GM12878 (cell line): ENCODE data around the gene UAP1L1. TPM values are rescaled to one million over a fixed set of nuclear protein-coding genes. Genes with fewer than 3 reads are reported as not detected.
A peak's percentile ranks its signal among the peaks of the same experiment; 100 is the strongest.

Source experiments
- ATAC-seq: fragments of 200-7000 bp; cut with Tn5 transposase; 3 replicates; pipeline ENCODE4 v1.9.1; 2020; ENCODE audit warnings: mild to moderate bottlenecking, moderate library complexity
- BruUV-seq: library from RNA; stranded (reverse); fragments of 400-500 nt; replicated peaks from 2 replicates; lab custom pipeline; 2021; lab: Mats Ljungman, UMichigan
- CTCF ChIA-PET: fragments of 300-600 bp; sonication (Branson Sonifier 250); formaldehyde crosslinking; extraction: SDS; loops from one replicate; lab custom pipeline; 2021; ENCODE audit warnings: inconsistent platforms; lab: Yijun Ruan, JAX
- POLR2A ChIA-PET: fragments of 350-600 bp; formaldehyde crosslinking; extraction: SDS; loops from one replicate; lab custom pipeline; 2021; ENCODE audit warnings: inconsistent platforms; lab: Charles Lee
- RAD21 ChIA-PET: fragments of 300-600 bp; sonication (Branson Sonifier 250); formaldehyde crosslinking; loops from one replicate; lab custom pipeline; 2023; ENCODE audit warnings: antibody characterized with exemption; ENCODE audit not compliant: unreplicated experiment; lab: Charles Lee
- SMC1A ChIA-PET: fragments of 300-600 bp; sonication (Branson Sonifier 250); formaldehyde crosslinking; loops from one replicate; lab custom pipeline; 2023; ENCODE audit not compliant: unreplicated experiment, uncharacterized antibody; lab: Charles Lee
- DNase-seq: peaks from one replicate; pipeline ENCODE4 v3.0.0-alpha.2; 2011; ENCODE audit warnings: low read depth, low spot score
- FAIRE-seq: peaks from 3 replicates; lab custom pipeline; 2011; peaks lifted over from hg19 to GRCh38; lab: Jason Lieb, UNC
- H2AFZ ChIP-seq: 2 replicates; pipeline ENCODE4 v1.6.0; 2011; ENCODE audit warnings: low read depth, low read length, control low read depth; ENCODE audit not compliant: control insufficient read depth
- H3K27ac ChIP-seq: 2 replicates; pipeline ENCODE4 v1.5.1; 2011; ENCODE audit warnings: control low read depth; ENCODE audit not compliant: control insufficient read depth, insufficient read depth
- H3K27me3 ChIP-seq, 2 experiments: replicated peaks in 1 of 2; 2 replicates each; pipeline versions ENCODE4 v1.6.0 to v1.6.1; 2011; ENCODE audit warnings: low read length in 1 of 2; ENCODE audit not compliant: control insufficient read depth in 2 of 2, insufficient read depth in 2 of 2
- H3K36me3 ChIP-seq, 2 experiments: 2 replicates each; pipeline ENCODE4 v1.5.1; 2011; ENCODE audit warnings: low read length in 1 of 2; ENCODE audit not compliant: control insufficient read depth in 2 of 2, insufficient read depth in 2 of 2
- H3K4me1 ChIP-seq: 2 replicates; pipeline ENCODE4 v1.6.1; 2011; ENCODE audit warnings: mild to moderate bottlenecking, low read length, moderate library complexity, mixed read lengths; ENCODE audit not compliant: control insufficient read depth, insufficient read depth
- H3K4me2 ChIP-seq: 2 replicates; pipeline ENCODE4 v1.6.0; 2011; ENCODE audit warnings: control low read depth; ENCODE audit not compliant: control insufficient read depth, insufficient read depth
- H3K4me3 ChIP-seq: fragments of 200-600 bp; sonication (generic); 2 replicates; pipeline ENCODE4 v1.5.1; 2016
- H3K79me2 ChIP-seq: 2 replicates; pipeline ENCODE4 v1.6.0; 2011; ENCODE audit warnings: low read length; ENCODE audit not compliant: control insufficient read depth, insufficient read depth
- H3K9ac ChIP-seq: 2 replicates; pipeline ENCODE4 v1.8.0; 2011; ENCODE audit warnings: low read length, control low read depth, mixed read lengths; ENCODE audit not compliant: control insufficient read depth, insufficient read depth
- H3K9me3 ChIP-seq: replicated peaks from 3 replicates; pipeline ENCODE4 v1.5.1; 2011; ENCODE audit warnings: mild to moderate bottlenecking, low read length; ENCODE audit not compliant: control insufficient read depth, insufficient read depth
- H4K20me1 ChIP-seq: 2 replicates; pipeline ENCODE4 v1.6.0; 2011; ENCODE audit not compliant: control insufficient read depth, insufficient read depth
- CHD4 ChIP-seq: fragments of 200-600 bp; sonication (generic); IDR thresholded peaks from 2 replicates; pipeline ENCODE4 v1.6.1; 2016; ENCODE audit warnings: mild to moderate bottlenecking
- FOS ChIP-seq: IDR thresholded peaks from 3 replicates; pipeline ENCODE4 v1.6.1; 2011; ENCODE audit warnings: borderline replicate concordance; ENCODE audit not compliant: insufficient read length; ENCODE audit errors: extremely low read depth
- HDAC2 ChIP-seq: fragments of 200-600 bp; sonication (generic); IDR thresholded peaks from 2 replicates; pipeline ENCODE4 v1.6.1; 2017
- IKZF2 ChIP-seq, 2 experiments: fragments of 450-650 bp; IDR thresholded peaks; 2 replicates each; pipeline ENCODE4 v1.6.1; 2017; ENCODE audit warnings: mild to moderate bottlenecking in 2 of 2, moderate library complexity in 2 of 2
- LARP7 ChIP-seq: fragments of 450-650 bp; IDR thresholded peaks from 2 replicates; pipeline ENCODE4 v1.6.1; 2017; ENCODE audit warnings: mild to moderate bottlenecking
- MEF2B ChIP-seq: fragments of 450-650 bp; IDR thresholded peaks from 2 replicates; pipeline ENCODE4 v1.6.1; 2018; ENCODE audit warnings: mild to moderate bottlenecking, moderate library complexity; ENCODE audit not compliant: partially characterized antibody, poor library complexity, severe bottlenecking
- NR2C1 ChIP-seq: fragments of 450-650 bp; IDR thresholded peaks from 2 replicates; pipeline ENCODE4 v1.6.1; 2017; ENCODE audit warnings: antibody characterized with exemption, mild to moderate bottlenecking, moderate library complexity
- POU2F2 ChIP-seq: IDR thresholded peaks from 3 replicates; pipeline ENCODE4 v1.6.1; 2011; ENCODE audit warnings: low read depth, mild to moderate bottlenecking, low read length, borderline replicate concordance
- RBBP5 ChIP-seq: fragments of 200-600 bp; sonication (generic); conservative IDR thresholded peaks from 2 replicates; pipeline ENCODE4 v1.6.1; 2016
- STAT1 ChIP-seq: fragments of 450-650 bp; conservative IDR thresholded peaks from 2 replicates; pipeline ENCODE4 v1.6.1; 2014; ENCODE audit warnings: antibody characterized with exemption, mild to moderate bottlenecking
- TCF7 ChIP-seq: IDR thresholded peaks from 2 replicates; pipeline ENCODE4 v1.6.1; 2014; ENCODE audit warnings: antibody characterized with exemption, borderline replicate concordance
- ZNF217 ChIP-seq: fragments of 450-650 bp; IDR thresholded peaks from 2 replicates; pipeline ENCODE4 v1.6.1; 2017; ENCODE audit warnings: antibody characterized with exemption, mild to moderate bottlenecking
- ZNF274 ChIP-seq: IDR thresholded peaks from one replicate; pipeline ENCODE4 v1.8.0; 2011; ENCODE audit not compliant: insufficient read length, insufficient read depth
- WGBS: methylation state at CpG from one replicate; pipeline ENCODE4 v1.1.6; 2016; ENCODE audit warnings: low lambda C conversion rate; ENCODE audit not compliant: insufficient replicate concordance, insufficient coverage; ENCODE audit errors: missing lambda C conversion rate; 5-methylcytosine and 5-hydroxymethylcytosine counted together
- in situ Hi-C: fragments of 300-500 bp; cut with MboI; formaldehyde crosslinking; loops from 9 replicates; pipeline ENCODE4 v1.14.3; 2018; ENCODE audit warnings: mixed read lengths
- intact Hi-C: fragments of 100-400 bp; cut with micrococcal nuclease; formaldehyde crosslinking; loops from one replicate; pipeline ENCODE4 v1.14.2; 2022; ENCODE audit not compliant: unreplicated experiment
- polyA plus RNA-seq, 11 experiments: library from polyadenylated mRNA; depleted of rRNA in 4 of 11; unstranded in 6 of 11; stranded (reverse) in 5 of 11; fragments of >200 nt; fragmentation: Nextera tagmentation in 4 of 11; fragmentation: Illumina TruSeq in 1 of 11; extraction: Ambion mirVana in 4 of 11; extraction: Trizol in 1 of 11; gene quantifications; 1 replicate in 1 of 11; 2 replicates in 10 of 11; pipeline versions ENCODE4 v1.2.1 to v1.2.3, GENCODE V29; 2011 to 2016; ENCODE audit warnings: inconsistent platforms in 2 of 11, missing spikeins in 2 of 11, low read depth in 1 of 11
- total RNA-seq, 4 experiments: library from RNA; depleted of rRNA in 3 of 4; stranded (reverse); fragments of >200 nt in 3 of 4; fragmentation: Illumina TruSeq in 1 of 4; extraction: Trizol in 1 of 4; gene quantifications; 2 replicates each; pipeline versions ENCODE4 v1.2.1 to v1.2.3, GENCODE V29; 2013 to 2021
- TF ChIP-seq, protein P1 (sequence below): IDR thresholded peaks from 2 replicates; pipeline ENCODE4 v1.6.1; 2011; ENCODE audit warnings: low read depth, mild to moderate bottlenecking, low read length, moderate library complexity, borderline replicate concordance; ENCODE audit errors: extremely low read depth
- TF ChIP-seq, protein P2 (sequence below): IDR thresholded peaks from 2 replicates; pipeline ENCODE4 v1.6.1; 2011; ENCODE audit warnings: low read depth, low read length, improper control_type of control experiment, borderline replicate concordance
- TF ChIP-seq, protein P3 (sequence below): fragments of 450-650 bp; IDR thresholded peaks from 2 replicates; pipeline ENCODE4 v1.6.1; 2018; ENCODE audit warnings: borderline replicate concordance, mild to moderate bottlenecking; ENCODE audit not compliant: partially characterized antibody
- TF ChIP-seq, protein P4 (sequence below): IDR thresholded peaks from 2 replicates; pipeline ENCODE4 v1.6.1; 2012; ENCODE audit warnings: low read length, inconsistent platforms

UAP1L1 gene
- total and polyA plus RNA-seq, 10 of the 15 experiments (the other 5 are each of a cell fraction or from before 2014, with no cell fraction given), result 0.29 to 15.7 (median 5.8) TPM

DNA sequence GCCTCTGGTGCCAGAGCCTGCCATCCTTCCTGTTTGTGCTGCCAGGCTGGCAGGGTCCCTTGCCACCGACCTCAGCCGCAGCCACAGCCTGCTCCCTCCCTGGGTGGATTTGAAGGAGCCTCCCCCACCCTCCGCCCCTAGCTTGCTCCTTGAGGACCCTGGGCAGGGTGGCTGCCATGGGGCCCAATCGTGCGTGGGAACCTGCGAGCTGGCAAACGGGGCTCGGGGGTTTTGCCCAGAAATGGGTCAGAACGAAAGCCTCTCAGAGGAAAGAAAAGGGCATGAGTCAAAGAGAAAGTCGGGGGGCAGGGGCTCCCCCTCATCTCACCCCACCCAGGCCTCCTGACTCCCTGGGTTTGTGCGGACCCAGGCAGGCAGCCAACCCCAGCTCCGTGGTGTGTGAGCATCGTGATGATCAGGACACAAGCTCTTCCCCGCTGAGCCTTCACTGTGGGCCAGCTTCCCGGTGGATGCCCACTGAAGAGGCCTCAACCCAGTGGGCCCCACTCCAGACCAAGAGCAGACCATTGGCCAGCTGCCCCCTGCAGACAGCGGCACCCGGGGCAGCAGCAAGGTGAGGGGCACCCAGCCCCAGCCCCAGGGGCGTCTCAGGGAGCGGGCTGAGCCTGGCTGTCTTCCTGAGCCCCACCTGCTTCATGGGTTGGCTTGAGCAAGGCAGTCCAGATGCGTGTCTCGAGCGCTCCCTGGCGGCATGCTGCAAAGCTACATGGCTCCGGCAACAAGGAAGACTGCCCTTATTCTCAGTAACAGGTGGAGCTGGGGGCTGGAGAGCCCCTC is 42.4 kb upstream of the UAP1L1 start:
- ChIA-PET SMC1A (interaction anchor here (0.7 to 5.2 kb wide), 22 partner anchors 12 to 269 kb away, joined by 3 to 77 read pairs (median 5); partner anchors contain the start of genes CLIC3 and TMEM141), RAD21 (interaction anchor here (0.5 to 3.8 kb wide), 29 partner anchors 10 to 293 kb away, joined by 3 to 109 read pairs (median 4); partner anchors contain the start of genes AJM1, MAN1B1, SAPCD2 and TMEM141), CTCF (interaction anchor here (0.6 to 4.4 kb wide), 57 partner anchors 9 to 327 kb away, joined by 3 to 163 read pairs (median 5); partner anchors contain the start of genes AJM1, CLIC3, FBXW5 and NPDC1), POLR2A (interaction anchor here (0.6 to 2.6 kb wide), 10 partner anchors 8 to 247 kb away, joined by 3 to 19 read pairs (median 4); partner anchors contain the start of genes MAN1B1, SAPCD2 and TMEM141)
- H3K4me1 ChIP-seq, result peaks cover 37% of the 10 kb centered on the region
- H3K4me2 ChIP-seq, result peak overlapping the region; percentile 79
- FAIRE-seq (peak; percentile 96), ATAC-seq (peak; percentile 89), DNase-seq (peak; percentile 55)
- BruUV-seq, result no TSS peak
- H3K36me3 ChIP-seq, result no peaks in the 10 kb centered on the region
- H4K20me1 ChIP-seq, result no peaks in the 10 kb centered on the region
- no peaks in the 10 kb centered on the region for H3K79me2 ChIP-seq
- intact Hi-C loops (loop anchor here (1.0 to 5.0 kb wide), 3 partner anchors 87 to 248 kb away; partner anchors contain the start of gene PHPT1), in situ Hi-C loops (loop anchor here (5.0 kb wide), 2 partner anchors 88 to 238 kb away; partner anchors contain the start of genes C8G and CCDC183)
- H2AFZ ChIP-seq, result peak overlapping the region; percentile 54
- 1% methylated on average over 24 of the region's 24 CpGs for WGBS
- H3K4me3 ChIP-seq, result peak overlapping the region; percentile 36; the same call in 1 of the 2 replicates
- no peaks in the 10 kb centered on the region for H3K9me3 ChIP-seq
- no peak overlapping the region; the same call in 1 of the 2 replicates for H3K27ac ChIP-seq
- no peak overlapping the region; the same call in 1 of the 2 replicates for H3K9ac ChIP-seq
- no peaks in the 10 kb centered on the region for H3K27me3 ChIP-seq
- TF ChIP-seq ZNF217, result no peak
- TF ChIP-seq, protein P1, sequence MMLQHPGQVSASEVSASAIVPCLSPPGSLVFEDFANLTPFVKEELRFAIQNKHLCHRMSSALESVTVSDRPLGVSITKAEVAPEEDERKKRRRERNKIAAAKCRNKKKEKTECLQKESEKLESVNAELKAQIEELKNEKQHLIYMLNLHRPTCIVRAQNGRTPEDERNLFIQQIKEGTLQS, result no peak
- TF ChIP-seq STAT1, result no peak
- TF ChIP-seq, protein P2, sequence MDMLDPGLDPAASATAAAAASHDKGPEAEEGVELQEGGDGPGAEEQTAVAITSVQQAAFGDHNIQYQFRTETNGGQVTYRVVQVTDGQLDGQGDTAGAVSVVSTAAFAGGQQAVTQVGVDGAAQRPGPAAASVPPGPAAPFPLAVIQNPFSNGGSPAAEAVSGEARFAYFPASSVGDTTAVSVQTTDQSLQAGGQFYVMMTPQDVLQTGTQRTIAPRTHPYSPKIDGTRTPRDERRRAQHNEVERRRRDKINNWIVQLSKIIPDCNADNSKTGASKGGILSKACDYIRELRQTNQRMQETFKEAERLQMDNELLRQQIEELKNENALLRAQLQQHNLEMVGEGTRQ, result no peak
- TF ChIP-seq CHD4, result no peak
- TF ChIP-seq ZNF274, result no peak
- no peak for TF ChIP-seq LARP7
- TF ChIP-seq, protein P3, sequence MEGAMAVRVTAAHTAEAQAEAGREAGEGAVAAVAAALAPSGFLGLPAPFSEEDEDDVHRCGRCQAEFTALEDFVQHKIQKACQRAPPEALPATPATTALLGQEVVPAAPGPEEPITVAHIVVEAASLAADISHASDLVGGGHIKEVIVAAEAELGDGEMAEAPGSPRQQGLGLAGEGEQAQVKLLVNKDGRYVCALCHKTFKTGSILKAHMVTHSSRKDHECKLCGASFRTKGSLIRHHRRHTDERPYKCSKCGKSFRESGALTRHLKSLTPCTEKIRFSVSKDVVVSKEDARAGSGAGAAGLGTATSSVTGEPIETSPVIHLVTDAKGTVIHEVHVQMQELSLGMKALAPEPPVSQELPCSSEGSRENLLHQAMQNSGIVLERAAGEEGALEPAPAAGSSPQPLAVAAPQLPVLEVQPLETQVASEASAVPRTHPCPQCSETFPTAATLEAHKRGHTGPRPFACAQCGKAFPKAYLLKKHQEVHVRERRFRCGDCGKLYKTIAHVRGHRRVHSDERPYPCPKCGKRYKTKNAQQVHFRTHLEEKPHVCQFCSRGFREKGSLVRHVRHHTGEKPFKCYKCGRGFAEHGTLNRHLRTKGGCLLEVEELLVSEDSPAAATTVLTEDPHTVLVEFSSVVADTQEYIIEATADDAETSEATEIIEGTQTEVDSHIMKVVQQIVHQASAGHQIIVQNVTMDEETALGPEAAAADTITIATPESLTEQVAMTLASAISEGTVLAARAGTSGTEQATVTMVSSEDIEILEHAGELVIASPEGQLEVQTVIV, result no peak
- no peak for TF ChIP-seq TCF7
- no peak for TF ChIP-seq RBBP5
- no peak for TF ChIP-seq POU2F2
- TF ChIP-seq NR2C1, result no peak
- peak; percentile 66 to 67 for TF ChIP-seq IKZF2 (IDR thresholded peaks at IDR 0.05)
- TF ChIP-seq FOS, result no peak
- TF ChIP-seq, protein P4, sequence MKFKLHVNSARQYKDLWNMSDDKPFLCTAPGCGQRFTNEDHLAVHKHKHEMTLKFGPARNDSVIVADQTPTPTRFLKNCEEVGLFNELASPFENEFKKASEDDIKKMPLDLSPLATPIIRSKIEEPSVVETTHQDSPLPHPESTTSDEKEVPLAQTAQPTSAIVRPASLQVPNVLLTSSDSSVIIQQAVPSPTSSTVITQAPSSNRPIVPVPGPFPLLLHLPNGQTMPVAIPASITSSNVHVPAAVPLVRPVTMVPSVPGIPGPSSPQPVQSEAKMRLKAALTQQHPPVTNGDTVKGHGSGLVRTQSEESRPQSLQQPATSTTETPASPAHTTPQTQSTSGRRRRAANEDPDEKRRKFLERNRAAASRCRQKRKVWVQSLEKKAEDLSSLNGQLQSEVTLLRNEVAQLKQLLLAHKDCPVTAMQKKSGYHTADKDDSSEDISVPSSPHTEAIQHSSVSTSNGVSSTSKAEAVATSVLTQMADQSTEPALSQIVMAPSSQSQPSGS, result no peak
- TF ChIP-seq HDAC2, result no peak
- peak; percentile 46 for TF ChIP-seq MEF2B
